Activated CD4-positive, alpha-beta T cell treated with anti-CD3 and anti-CD28 coated beads for 36 hours (primary cell): ENCODE measurements around the gene RAF1. TPM values are rescaled to one million over a fixed set of nuclear protein-coding genes. Genes with fewer than 3 reads are reported as not detected.
A peak's percentile ranks its signal among the peaks of the same experiment; 100 is the strongest.

Source experiments
- ATAC-seq: fragments of 200-7000 bp; cut with Tn5 transposase; one replicate; pipeline ENCODE4 v1.10.0; 2021; ENCODE audit warnings: mild to moderate bottlenecking, moderate library complexity
- CTCF ChIA-PET: fragments of 350-600 bp; sonication (Branson Sonifier 250); formaldehyde crosslinking; loops from one replicate; lab custom pipeline; 2021; ENCODE audit warnings: antibody characterized with exemption; lab: Charles Lee
- POLR2A ChIA-PET: fragments of 350-600 bp; sonication (Branson Sonifier 250); formaldehyde crosslinking; loops from one replicate; lab custom pipeline; 2021; ENCODE audit warnings: antibody characterized with exemption, inconsistent platforms; lab: Charles Lee
- DNase-seq: peaks from one replicate; pipeline ENCODE4 v3.0.0-alpha.2; 2020
- H3K27ac Mint-ChIP-seq: one replicate; pipeline ENCODE4 v1.8.0; 2021; ENCODE audit warnings: mixed read lengths
- H3K27me3 Mint-ChIP-seq: one replicate; pipeline ENCODE4 v1.8.0; 2021; ENCODE audit warnings: mixed read lengths
- H3K36me3 Mint-ChIP-seq: one replicate; pipeline ENCODE4 v1.8.0; 2021; ENCODE audit warnings: low read depth, mixed read lengths
- H3K4me1 Mint-ChIP-seq: one replicate; pipeline ENCODE4 v1.8.0; 2021; ENCODE audit warnings: mixed read lengths
- H3K4me3 Mint-ChIP-seq: one replicate; pipeline ENCODE4 v1.8.0; 2021; ENCODE audit warnings: mild to moderate bottlenecking, moderate library complexity, mixed read lengths
- H3K9me3 Mint-ChIP-seq: one replicate; pipeline ENCODE4 v1.8.0; 2021; ENCODE audit warnings: low read depth, mixed read lengths
- intact Hi-C, 2 experiments: fragments of 100-400 bp; cut with DNase I in 1 of 2; cut with micrococcal nuclease in 1 of 2; formaldehyde crosslinking; loops; one replicate each; pipeline versions ENCODE4 v1.14.2 to v1.15.1; 2022 to 2024; cut with DNase I, micrococcal nuclease
- total RNA-seq, 2 experiments: library from RNA; stranded (reverse); gene quantifications; one replicate each; pipeline ENCODE4 v1.2.3, GENCODE V29; 2021

RAF1 gene
- total RNA-seq, 2 experiments from 2014 or later = 66.8 to 74.7 TPM

- H3K9me3 Mint-ChIP-seq = no peaks in the 10 kb centered on the region
- no peak for DNase-seq
- H3K36me3 Mint-ChIP-seq = peaks cover 10% of the 10 kb centered on the region
- H3K27me3 Mint-ChIP-seq = no peaks in the 10 kb centered on the region
- intact Hi-C loops = no loop called here
- H3K27ac Mint-ChIP-seq = no peak overlapping the region
- H3K4me1 Mint-ChIP-seq = peaks cover 40% of the 10 kb centered on the region
- ChIA-PET CTCF (no interaction called here), POLR2A (no interaction called here)
- no peak overlapping the region for H3K4me3 Mint-ChIP-seq
- no peak for ATAC-seq
These were observed 43.6 kb downstream of the RAF1 start for GRCh38 chr3:12620305-12620704.

DNA sequence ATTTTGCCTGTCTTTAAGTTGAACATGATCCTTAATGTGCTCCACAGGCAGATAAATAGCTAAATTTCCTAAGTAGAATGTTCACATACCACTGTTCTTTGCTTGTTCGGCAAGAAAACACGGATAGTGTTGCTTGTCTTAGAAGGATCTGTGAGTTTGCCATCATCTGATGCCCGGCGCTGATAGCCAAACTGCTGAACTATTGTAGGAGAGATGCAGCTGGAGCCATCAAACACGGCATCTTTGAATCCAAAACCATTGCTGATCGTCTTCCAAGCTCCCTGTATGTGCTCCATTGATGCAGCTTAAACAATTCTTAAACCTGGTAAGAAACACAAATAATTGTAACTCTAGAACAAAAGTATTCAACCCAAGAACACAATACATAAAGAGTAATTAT, 45.5 kb downstream of the RAF1 start:
- ChIA-PET POLR2A (interaction anchor here (0.6 kb wide), 2 partner anchors 32 to 223 kb away, joined by 3 read pairs; no protein-coding TSS in a partner anchor), CTCF (interaction anchor here (0.6 to 1.3 kb wide), 4 partner anchors 10 to 356 kb away, joined by 3 read pairs; no protein-coding TSS in a partner anchor)
- H3K4me1 Mint-ChIP-seq = peaks cover 43% of the 10 kb centered on the region
- H3K9me3 Mint-ChIP-seq = no peaks in the 10 kb centered on the region
- H3K27ac Mint-ChIP-seq = no peak overlapping the region
- no peak overlapping the region for H3K4me3 Mint-ChIP-seq
- H3K36me3 Mint-ChIP-seq = peaks cover 20% of the 10 kb centered on the region
- intact Hi-C loops = no loop called here
- H3K27me3 Mint-ChIP-seq = no peaks in the 10 kb centered on the region
- DNase-seq (no peak), ATAC-seq (no peak)

DNA sequence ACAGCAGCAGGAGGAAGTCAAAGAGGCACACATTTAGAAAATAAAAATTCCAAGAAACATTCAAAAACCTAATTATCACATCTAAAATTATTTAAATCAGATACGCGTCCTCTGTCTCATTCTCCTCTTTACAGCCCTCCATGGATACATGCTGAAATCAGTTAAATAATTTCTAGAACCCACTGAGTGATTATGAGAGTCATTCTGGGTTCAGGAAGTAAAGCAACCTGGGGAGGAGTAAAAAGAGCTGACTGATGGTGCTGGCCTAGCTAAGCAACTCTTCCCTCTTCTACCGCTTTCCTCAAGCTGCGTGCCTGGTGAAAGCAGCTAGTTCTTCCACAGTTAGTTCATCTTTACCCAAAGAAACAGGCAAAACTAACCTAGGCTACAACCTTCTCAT, 48.7 kb downstream of the RAF1 start:
- ATAC-seq = peak; percentile 53
- intact Hi-C loops = no loop called here

DNA sequence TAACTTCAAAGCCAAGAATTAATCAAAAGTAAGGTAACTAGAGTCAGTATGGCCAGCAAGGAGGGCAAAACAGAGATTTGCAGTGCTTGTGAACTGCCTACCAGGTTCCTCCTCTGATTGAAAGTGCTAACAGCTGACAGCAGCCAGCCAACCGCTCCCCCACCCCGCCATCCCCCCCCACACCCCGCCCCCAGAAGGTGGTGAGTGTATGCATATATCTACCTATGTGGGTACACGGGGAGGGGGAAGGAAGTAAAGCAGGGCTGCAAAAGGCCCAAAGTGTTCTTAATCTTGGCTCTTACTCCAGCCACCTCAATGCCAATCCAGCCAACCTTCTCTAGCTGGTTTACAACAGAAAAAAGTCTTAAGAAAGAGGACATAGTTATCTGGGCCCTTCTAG, 50.7 kb downstream of the RAF1 start:
- Mint-ChIP-seq H3K9me3 (no peaks in the 10 kb centered on the region), H3K36me3 (peaks cover 40% of the 10 kb centered on the region), H3K27me3 (no peaks in the 10 kb centered on the region), H3K27ac (peak overlapping the region; percentile 43), H3K4me3 (no peak overlapping the region), H3K4me1 (peaks cover 48% of the 10 kb centered on the region)
- DNase-seq (no peak), ATAC-seq (no peak)
- intact Hi-C loops = no loop called here
- CTCF ChIA-PET = interaction anchor here (0.5 to 1.1 kb wide), 3 partner anchors 12 to 355 kb away, joined by 3 read pairs; no protein-coding TSS in a partner anchor
- POLR2A ChIA-PET = no interaction called here

More for the DNA sequence above, 48.7 kb downstream of the RAF1 start:
- ChIA-PET POLR2A (interaction anchor here (0.6 to 1.3 kb wide), 2 partner anchors 8 to 386 kb away, joined by 3 to 5 read pairs; no protein-coding TSS in a partner anchor), CTCF (interaction anchor here (1.1 to 1.4 kb wide), 5 partner anchors 10 to 94 kb away, joined by 3 read pairs; partner anchors contain the start of gene RAF1)
- no peak for DNase-seq
- peaks cover 39% of the 10 kb centered on the region for H3K4me1 Mint-ChIP-seq
- H3K27me3 Mint-ChIP-seq = no peaks in the 10 kb centered on the region
- H3K9me3 Mint-ChIP-seq = no peaks in the 10 kb centered on the region
- H3K36me3 Mint-ChIP-seq = peaks cover 29% of the 10 kb centered on the region
- no peak overlapping the region for H3K4me3 Mint-ChIP-seq
- peak overlapping the region; percentile 19 for H3K27ac Mint-ChIP-seq

- CTCF ChIA-PET = interaction anchor here (0.6 to 1.1 kb wide), 3 partner anchors 12 to 1580 kb away, joined by 3 to 4 read pairs (median 3); no protein-coding TSS in a partner anchor
- H3K27me3 Mint-ChIP-seq = no peaks in the 10 kb centered on the region
- peaks cover 40% of the 10 kb centered on the region for H3K36me3 Mint-ChIP-seq
- POLR2A ChIA-PET = no interaction called here
- H3K9me3 Mint-ChIP-seq = no peaks in the 10 kb centered on the region
- intact Hi-C loops = no loop called here
- ATAC-seq (no peak), DNase-seq (no peak)
- H3K4me3 Mint-ChIP-seq = no peak overlapping the region
- H3K4me1 Mint-ChIP-seq = peaks cover 54% of the 10 kb centered on the region
- H3K27ac Mint-ChIP-seq = peak overlapping the region; percentile 43
These were observed 51.2 kb downstream of the RAF1 start for GRCh38 chr3:12612514-12613226.

- ATAC-seq (no peak), DNase-seq (no peak)
- CTCF ChIA-PET = interaction anchor here (0.7 to 1.1 kb wide), 3 partner anchors 34 to 765 kb away, joined by 3 to 5 read pairs (median 4); no protein-coding TSS in a partner anchor
- H3K27me3 Mint-ChIP-seq = no peaks in the 10 kb centered on the region
- H3K36me3 Mint-ChIP-seq = peaks cover 46% of the 10 kb centered on the region
- POLR2A ChIA-PET = no interaction called here
- no peak overlapping the region for H3K27ac Mint-ChIP-seq
- intact Hi-C loops = no loop called here
- H3K4me3 Mint-ChIP-seq = no peak overlapping the region
- H3K4me1 Mint-ChIP-seq = peaks cover 62% of the 10 kb centered on the region
- H3K9me3 Mint-ChIP-seq = no peaks in the 10 kb centered on the region
These were observed 52.8 kb downstream of the RAF1 start for GRCh38 chr3:12611117-12611516.

DNA sequence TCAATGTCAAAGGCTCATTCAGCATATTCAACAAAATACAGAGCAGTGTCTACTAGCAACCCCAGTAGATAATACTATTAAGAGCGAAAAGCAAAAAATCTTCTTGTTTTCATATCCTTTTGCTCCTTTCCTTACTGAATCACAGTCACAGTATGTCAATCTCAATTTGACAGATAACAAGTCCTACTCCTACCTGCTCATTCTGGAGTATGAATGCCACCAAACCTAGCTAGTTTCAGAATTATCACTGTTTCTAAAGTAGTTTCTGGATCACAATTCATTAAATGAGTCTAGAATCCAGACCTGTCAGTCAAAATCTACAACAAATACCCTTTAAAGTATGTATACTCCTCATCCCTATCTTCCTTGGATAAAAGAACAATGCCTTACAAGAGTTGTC, 55.5 kb downstream of the RAF1 start:
- intact Hi-C loops = loop anchor here (1.0 to 5.0 kb wide), 3 partner anchors 46 to 416 kb away; no protein-coding TSS in a partner anchor
- H3K27me3 Mint-ChIP-seq = no peaks in the 10 kb centered on the region
- H3K36me3 Mint-ChIP-seq = peaks cover 44% of the 10 kb centered on the region
- DNase-seq (no peak), ATAC-seq (peak; percentile 65)
- H3K9me3 Mint-ChIP-seq = no peaks in the 10 kb centered on the region
- H3K27ac Mint-ChIP-seq = no peak overlapping the region
- CTCF ChIA-PET = interaction anchor here (0.6 to 1.2 kb wide), 2 partner anchors 9 to 54 kb away, joined by 3 read pairs; no protein-coding TSS in a partner anchor
- POLR2A ChIA-PET = no interaction called here
- peaks cover 41% of the 10 kb centered on the region for H3K4me1 Mint-ChIP-seq
- H3K4me3 Mint-ChIP-seq = no peak overlapping the region

DNA sequence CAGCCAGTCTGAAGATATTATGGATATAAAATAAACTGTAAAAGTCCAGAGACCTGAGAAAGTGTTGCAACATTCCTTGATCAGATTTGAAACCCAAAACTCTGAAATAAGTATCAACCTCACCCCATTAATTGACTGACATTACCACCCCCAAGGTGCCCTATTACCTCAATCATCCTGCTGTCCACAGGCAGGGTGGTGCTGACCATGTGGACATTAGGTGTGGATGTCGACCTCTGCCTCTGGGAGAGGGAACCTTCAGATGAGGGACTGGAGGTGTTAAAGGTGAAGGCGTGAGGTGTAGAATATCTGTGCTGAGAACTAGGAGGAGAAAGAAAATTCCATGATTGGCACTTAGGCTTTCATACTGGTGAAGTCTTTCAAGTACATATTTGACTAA, 59.9 kb downstream of the RAF1 start:
- ATAC-seq = no peak
- ChIA-PET CTCF (no interaction called here), POLR2A (no interaction called here)
- no peak for DNase-seq
- Mint-ChIP-seq H3K27ac (no peak overlapping the region), H3K4me1 (peaks cover 26% of the 10 kb centered on the region), H3K27me3 (no peaks in the 10 kb centered on the region), H3K36me3 (peaks cover 44% of the 10 kb centered on the region), H3K9me3 (no peaks in the 10 kb centered on the region), H3K4me3 (no peak overlapping the region)
- intact Hi-C loops = no loop called here

DNA sequence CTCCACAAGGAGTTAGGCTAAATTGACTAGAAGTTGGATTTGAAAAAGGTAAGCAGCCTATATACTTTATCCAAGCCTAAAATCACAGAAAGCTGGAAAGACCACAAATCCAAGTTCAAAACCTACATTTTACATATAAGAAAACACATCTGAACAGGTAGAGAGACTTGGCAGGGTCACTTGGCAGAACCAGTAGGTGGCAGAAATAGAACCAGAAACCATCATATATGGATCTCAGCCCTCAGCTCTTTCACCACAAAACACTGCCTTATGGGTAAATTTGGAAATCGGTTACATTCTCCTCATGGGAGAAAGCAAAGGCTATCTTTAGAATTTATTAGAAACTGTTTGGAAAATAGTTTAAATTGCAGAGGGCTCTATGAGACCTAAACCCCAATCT, 62.8 kb downstream of the RAF1 start:
- intact Hi-C loops = no loop called here
- Mint-ChIP-seq H3K4me3 (no peak overlapping the region), H3K36me3 (peaks cover 48% of the 10 kb centered on the region), H3K4me1 (peaks cover 3% of the 10 kb centered on the region), H3K9me3 (no peaks in the 10 kb centered on the region), H3K27me3 (no peaks in the 10 kb centered on the region), H3K27ac (no peak overlapping the region)
- ChIA-PET CTCF (interaction anchor here (0.9 to 1.5 kb wide), 3 partner anchors 11 to 60 kb away, joined by 3 to 4 read pairs (median 4); no protein-coding TSS in a partner anchor), POLR2A (no interaction called here)
- ATAC-seq (no peak), DNase-seq (no peak)

DNA sequence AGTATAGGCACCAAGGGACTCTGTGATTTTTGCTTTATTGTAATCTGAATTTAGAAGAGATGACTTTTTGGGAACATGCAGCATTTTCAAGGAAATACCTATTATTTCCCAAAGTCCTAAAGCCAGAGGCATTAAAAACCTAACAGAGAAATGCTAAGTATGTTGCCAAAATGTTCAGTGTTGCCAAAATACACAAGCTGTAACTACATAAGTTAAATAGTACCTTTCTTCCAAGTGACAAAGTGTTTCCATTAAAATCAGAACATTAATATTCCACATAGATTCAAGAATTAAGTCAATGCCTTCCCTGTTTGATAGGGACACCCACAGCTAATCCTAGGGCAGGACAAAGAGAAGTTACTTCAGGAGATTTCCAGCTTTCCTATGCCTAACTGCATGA, 65.0 kb downstream of the RAF1 start:
- peaks cover 3% of the 10 kb centered on the region for H3K4me1 Mint-ChIP-seq
- intact Hi-C loops = no loop called here
- H3K4me3 Mint-ChIP-seq = no peak overlapping the region
- H3K36me3 Mint-ChIP-seq = peaks cover 49% of the 10 kb centered on the region
- POLR2A ChIA-PET = interaction anchor here (1.0 kb wide), 1 partner anchor 14 kb away, joined by 3 read pairs; no protein-coding TSS in a partner anchor
- ATAC-seq = no peak
- CTCF ChIA-PET = interaction anchor here (0.9 to 1.2 kb wide), 2 partner anchors 31 to 121 kb away, joined by 3 to 4 read pairs; no protein-coding TSS in a partner anchor
- peak overlapping the region; percentile 7 for H3K27ac Mint-ChIP-seq
- DNase-seq = no peak
- H3K9me3 Mint-ChIP-seq = no peaks in the 10 kb centered on the region
- H3K27me3 Mint-ChIP-seq = no peaks in the 10 kb centered on the region

GRCh38 chr3:12593473-12593872, 70.4 kb downstream of the RAF1 start:
- Mint-ChIP-seq H3K4me3 (no peak overlapping the region), H3K27me3 (no peaks in the 10 kb centered on the region), H3K27ac (peak overlapping the region; percentile 59), H3K36me3 (peaks cover 56% of the 10 kb centered on the region), H3K9me3 (no peaks in the 10 kb centered on the region), H3K4me1 (no peaks in the 10 kb centered on the region)
- ChIA-PET POLR2A (no interaction called here), CTCF (interaction anchor here (2.0 kb wide), 1 partner anchor 13 kb away, joined by 7 read pairs; no protein-coding TSS in a partner anchor)
- ATAC-seq (no peak), DNase-seq (no peak)
- intact Hi-C loops = no loop called here
